CD14-positive monocyte (primary cell): ENCODE data around the gene LRRC4B. TPM values are rescaled to one million over a fixed set of nuclear protein-coding genes. Genes with fewer than 3 reads are reported as not detected.

Experiments used
- DNase-seq, 3 donors: peaks; one replicate each; pipeline ENCODE4 v3.0.0-alpha.2; 2011 to 2022
- H2AFZ ChIP-seq: 2 replicates; pipeline ENCODE4 v1.6.0; 2012; ENCODE audit warnings: mild to moderate bottlenecking, low read depth, low read length, inconsistent platforms; ENCODE audit not compliant: insufficient read depth, poor library complexity, severe bottlenecking
- H3K27ac ChIP-seq, 2 donors: 1 replicate in 1 of 2; 2 replicates in 1 of 2; pipeline ENCODE4 v1.5.1; 2012 to 2013; ENCODE audit warnings: low read length in 2 of 2, control low read depth in 1 of 2, inconsistent platforms in 1 of 2, low read depth in 1 of 2, mild to moderate bottlenecking in 1 of 2
- H3K27me3 ChIP-seq, 2 donors: one replicate each; pipeline versions ENCODE4 v1.6.0 to v1.6.1; 2011 to 2013; ENCODE audit warnings: low read length in 2 of 2; ENCODE audit not compliant: control insufficient read depth in 2 of 2, insufficient read depth in 2 of 2
- H3K36me3 ChIP-seq, 2 donors: replicated peaks in 1 of 2; 1 replicate in 1 of 2; 2 replicates in 1 of 2; pipeline versions ENCODE4 v1.5.1 to v1.6.1; 2012 to 2013; ENCODE audit warnings: low read length in 2 of 2, control low read depth in 1 of 2, inconsistent platforms in 1 of 2, mild to moderate bottlenecking in 1 of 2; ENCODE audit not compliant: insufficient read depth in 2 of 2, control insufficient read depth in 1 of 2
- H3K4me1 ChIP-seq, 2 donors: 1 replicate in 1 of 2; 2 replicates in 1 of 2; pipeline versions ENCODE4 v1.5.1 to v1.6.1; 2012 to 2013; ENCODE audit warnings: low read length in 2 of 2, control low read depth in 1 of 2, inconsistent platforms in 1 of 2, mild to moderate bottlenecking in 1 of 2, moderate library complexity in 1 of 2; ENCODE audit not compliant: insufficient read depth in 2 of 2, control insufficient read depth in 1 of 2
- H3K4me2 ChIP-seq: replicated peaks from 2 replicates; pipeline ENCODE3; 2012; ENCODE audit warnings: low read length, moderate library complexity, mild to moderate bottlenecking; ENCODE audit not compliant: poor library complexity, severe bottlenecking; ENCODE audit errors: extremely low read depth
- H3K4me3 ChIP-seq, 3 experiments: fragments of 200-600 bp in 1 of 3; sonication (generic) in 1 of 3; replicated peaks in 1 of 3; 1 replicate in 2 of 3; 2 replicates in 1 of 3; pipeline ENCODE4 v1.5.1; 2011 to 2013; ENCODE audit warnings: low read length in 3 of 3, mild to moderate bottlenecking in 3 of 3, control low read depth in 2 of 3, low read depth in 2 of 3, inconsistent platforms in 1 of 3, moderate library complexity in 1 of 3
- H3K79me2 ChIP-seq: 2 replicates; pipeline ENCODE4 v1.6.0; 2012; ENCODE audit warnings: mild to moderate bottlenecking, control low read depth, inconsistent platforms, low read length, moderate library complexity; ENCODE audit not compliant: insufficient read depth
- H3K9ac ChIP-seq: 2 replicates; pipeline ENCODE4 v1.6.0; 2017; ENCODE audit warnings: low read length, mild to moderate bottlenecking; ENCODE audit not compliant: insufficient read depth, poor library complexity, severe bottlenecking
- H3K9me3 ChIP-seq, 2 donors: replicated peaks in 1 of 2; 1 replicate in 1 of 2; 2 replicates in 1 of 2; pipeline versions ENCODE4 v1.5.1 to v1.6.1; 2012 to 2013; ENCODE audit warnings: low read length in 2 of 2, control low read depth in 1 of 2; ENCODE audit not compliant: control insufficient read depth in 1 of 2, insufficient read depth in 1 of 2
- H4K20me1 ChIP-seq: 2 replicates; pipeline ENCODE4 v1.6.0; 2012; ENCODE audit warnings: mild to moderate bottlenecking, low read length, control low read depth, moderate library complexity; ENCODE audit not compliant: insufficient read depth
- H3K27ac Mint-ChIP-seq, 7 donors: one replicate each; pipeline ENCODE4 v1.8.0; 2020; ENCODE audit warnings: mild to moderate bottlenecking in 7 of 7, mixed read lengths in 7 of 7, moderate library complexity in 6 of 7, inconsistent platforms in 2 of 7
- H3K27me3 Mint-ChIP-seq, 3 donors: one replicate each; pipeline ENCODE4 v1.8.0; 2021 to 2022; ENCODE audit warnings: low read depth in 3 of 3, mild to moderate bottlenecking in 3 of 3, mixed read lengths in 3 of 3, moderate library complexity in 3 of 3, inconsistent platforms in 1 of 3
- H3K36me3 Mint-ChIP-seq, 2 donors: one replicate each; pipeline ENCODE4 v1.8.0; 2020; ENCODE audit warnings: mixed read lengths in 2 of 2, inconsistent platforms in 1 of 2, mild to moderate bottlenecking in 1 of 2
- H3K4me1 Mint-ChIP-seq: one replicate; pipeline ENCODE4 v1.8.0; 2020; ENCODE audit warnings: mild to moderate bottlenecking, mixed read lengths
- H3K4me3 Mint-ChIP-seq, 2 donors: one replicate each; pipeline ENCODE4 v1.8.0; 2020; ENCODE audit warnings: mild to moderate bottlenecking in 2 of 2, mixed read lengths in 2 of 2, moderate library complexity in 1 of 2
- H3K9me3 Mint-ChIP-seq, 7 donors: one replicate each; pipeline ENCODE4 v1.8.0; 2020 to 2022; ENCODE audit warnings: mixed read lengths in 7 of 7, mild to moderate bottlenecking in 6 of 7, moderate library complexity in 6 of 7, inconsistent platforms in 2 of 7
- CTCF ChIP-seq: fragments of 200-600 bp; IDR thresholded peaks from one replicate; pipeline ENCODE4 v1.8.0; 2022; ENCODE audit warnings: antibody characterized with exemption, mild to moderate bottlenecking
- WGBS: methylation state at CpG from one replicate; pipeline ENCODE4 v1.1.5; 2013; ENCODE audit warnings: missing lambda C conversion rate; ENCODE audit not compliant: insufficient coverage; 5-methylcytosine and 5-hydroxymethylcytosine counted together
- intact Hi-C, 2 donors: fragments of 100-400 bp; cut with micrococcal nuclease; formaldehyde crosslinking; loops; one replicate each; pipeline versions ENCODE4 v1.15.0 to v1.15.1; 2023
- polyA plus RNA-seq, 3 donors: library from polyadenylated mRNA; depleted of rRNA in 1 of 3; unstranded in 2 of 3; stranded (reverse) in 1 of 3; fragments of 300-500 nt in 2 of 3; fragments of >200 nt in 1 of 3; fragmentation: Illumina TruSeq in 2 of 3; gene quantifications; 1 replicate in 2 of 3; 2 replicates in 1 of 3; pipeline ENCODE4 v1.2.3, GENCODE V29; 2012 to 2021

The LRRC4B gene
- polyA plus RNA-seq, 3 donors, result not detected

DNA sequence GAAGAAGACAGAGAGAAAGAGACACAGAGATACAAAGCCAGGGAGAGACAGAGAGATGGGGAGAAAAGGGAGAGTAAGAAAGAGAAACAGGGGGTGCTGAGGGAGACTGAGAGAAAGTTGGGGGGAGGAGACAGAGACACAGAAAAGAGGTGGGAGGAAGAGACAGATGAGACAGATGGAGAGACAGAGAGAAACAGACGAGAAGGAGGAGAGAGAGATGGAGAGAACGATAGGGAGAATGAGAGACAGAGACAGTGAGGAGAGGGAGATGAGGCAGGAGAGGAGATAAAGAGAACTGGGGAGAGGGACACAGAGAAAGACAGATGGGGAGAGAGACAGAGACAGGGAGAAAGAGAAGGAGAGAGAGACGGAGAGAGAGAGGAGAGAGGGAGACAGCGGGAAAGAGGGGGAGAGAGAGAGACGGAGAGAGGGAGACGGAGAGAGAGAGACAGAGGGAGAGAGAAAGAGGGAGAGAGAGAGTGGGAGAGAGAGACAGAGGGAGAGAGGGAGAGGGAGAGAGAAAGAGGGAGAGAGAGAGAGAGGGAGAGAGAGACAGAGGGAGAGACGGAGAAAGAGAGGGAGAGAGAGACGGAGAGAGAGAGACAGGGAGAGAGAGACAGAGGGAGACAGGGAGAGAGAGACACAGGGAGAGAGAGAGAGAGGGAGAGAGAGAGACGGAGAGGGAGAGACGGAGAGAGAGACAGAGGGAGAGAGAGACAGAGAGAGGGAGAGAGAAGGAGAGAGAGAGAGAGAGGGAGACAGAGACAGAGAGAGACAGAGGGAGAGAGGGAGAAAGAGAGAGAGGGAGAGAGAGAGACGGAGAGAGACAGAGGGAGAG lies 69.8 kb downstream of the LRRC4B start:
- no peaks in the 10 kb centered on the region for H3K9me3 ChIP-seq
- H3K27me3 ChIP-seq, result no peaks in the 10 kb centered on the region
- no peaks in the 10 kb centered on the region for H3K36me3 ChIP-seq
- peaks cover 0 to 1% (median 0%) of the 10 kb centered on the region in 7 donors for H3K9me3 Mint-ChIP-seq
- no peak for TF ChIP-seq CTCF
- no peak overlapping the region for H3K4me3 ChIP-seq
- H3K27ac ChIP-seq, result no peak overlapping the region
- no peak overlapping the region for H3K27ac Mint-ChIP-seq
- no peak overlapping the region for H3K4me3 Mint-ChIP-seq
- H3K9ac ChIP-seq, result no peak overlapping the region
- H4K20me1 ChIP-seq, result no peaks in the 10 kb centered on the region
- no peak for DNase-seq
- no peaks in the 10 kb centered on the region for H3K79me2 ChIP-seq
- intact Hi-C loops, result no loop called here
- peaks cover 1 to 7% (median 2%) of the 10 kb centered on the region in 3 donors for H3K27me3 Mint-ChIP-seq
- peaks cover 2% of the 10 kb centered on the region for H3K4me1 Mint-ChIP-seq
- H3K36me3 Mint-ChIP-seq, result no peaks in the 10 kb centered on the region
- no peak overlapping the region for H3K4me2 ChIP-seq
- 100% methylated on average over 11 of the region's 11 CpGs for WGBS
- H2AFZ ChIP-seq, result no peak overlapping the region
- H3K4me1 ChIP-seq, result no peaks in the 10 kb centered on the region

GRCh38 chr19:50497022-50497405 lies 71.2 kb downstream of the LRRC4B start:
- H3K4me3 Mint-ChIP-seq, result no peak overlapping the region
- no peak overlapping the region for H3K4me3 ChIP-seq
- peaks cover 5 to 8% of the 10 kb centered on the region in 2 donors for H3K4me1 ChIP-seq
- no peak overlapping the region for H3K9ac ChIP-seq
- DNase-seq, result no peak
- no peaks in the 10 kb centered on the region for H3K9me3 ChIP-seq
- no peaks in the 10 kb centered on the region for H3K36me3 ChIP-seq
- H3K27ac Mint-ChIP-seq, result no peak overlapping the region
- 97% methylated on average over 6 of the region's 8 CpGs for WGBS
- H3K9me3 Mint-ChIP-seq, result peaks cover 0 to 4% (median 1%) of the 10 kb centered on the region in 7 donors
- TF ChIP-seq CTCF, result no peak
- H3K27me3 Mint-ChIP-seq, result peaks cover 2 to 7% (median 3%) of the 10 kb centered on the region in 3 donors
- H3K4me2 ChIP-seq, result no peak overlapping the region
- H3K36me3 Mint-ChIP-seq, result no peaks in the 10 kb centered on the region
- no peak overlapping the region for H3K27ac ChIP-seq
- H4K20me1 ChIP-seq, result no peaks in the 10 kb centered on the region
- H2AFZ ChIP-seq, result no peak overlapping the region
- no peaks in the 10 kb centered on the region for H3K27me3 ChIP-seq
- intact Hi-C loops, result no loop called here
- no peaks in the 10 kb centered on the region for H3K79me2 ChIP-seq
- H3K4me1 Mint-ChIP-seq, result peaks cover 7% of the 10 kb centered on the region
